DOHH2 (cell line): ENCODE results near the gene MTCL1.

Experiments
- H3F3A ChIP-seq: fragments of 200-600 bp; sonication (generic), shearing (Covaris generic); 2 replicates; pipeline ENCODE4 v1.6.0; 2016; ENCODE audit warnings: antibody characterized with exemption, mild to moderate bottlenecking; ENCODE audit not compliant: control insufficient read depth, insufficient read depth
- H3K27ac ChIP-seq: fragments of 200-600 bp; sonication (generic); 2 replicates; pipeline ENCODE4 v1.5.1; 2014; ENCODE audit warnings: low read depth, mild to moderate bottlenecking, low read length, moderate library complexity
- H3K27me3 ChIP-seq: fragments of 200-600 bp; sonication (generic); 2 replicates; pipeline ENCODE4 v1.6.1; 2014; ENCODE audit warnings: mild to moderate bottlenecking, low read length, mixed read lengths; ENCODE audit not compliant: control insufficient read depth
- H3K36me3 ChIP-seq: fragments of 200-600 bp; sonication (generic); 2 replicates; pipeline ENCODE4 v1.6.1; 2014; ENCODE audit warnings: mild to moderate bottlenecking, low read length, moderate library complexity, mixed read lengths; ENCODE audit not compliant: control insufficient read depth
- H3K4me1 ChIP-seq: fragments of 200-600 bp; sonication (generic); 2 replicates; pipeline ENCODE4 v1.6.1; 2014; ENCODE audit warnings: mild to moderate bottlenecking, low read length, mixed read lengths; ENCODE audit not compliant: control insufficient read depth
- H3K4me2 ChIP-seq: fragments of 200-600 bp; sonication (generic); 2 replicates; pipeline ENCODE4 v1.6.0; 2014; ENCODE audit warnings: mild to moderate bottlenecking, low read length, moderate library complexity
- H3K4me3 ChIP-seq: fragments of 200-600 bp; sonication (generic); 2 replicates; pipeline ENCODE4 v1.5.1; 2014; ENCODE audit warnings: mild to moderate bottlenecking, low read length, mixed read lengths
- H3K79me2 ChIP-seq: fragments of 200-600 bp; sonication (generic); 2 replicates; pipeline ENCODE4 v1.6.1; 2014; ENCODE audit warnings: mild to moderate bottlenecking, low read length, mixed read lengths; ENCODE audit not compliant: control insufficient read depth
- H3K9me2 ChIP-seq: fragments of 200-600 bp; sonication (generic); replicated peaks from 2 replicates; pipeline ENCODE4 v1.6.1; 2014; ENCODE audit warnings: mild to moderate bottlenecking, low read length, mixed read lengths; ENCODE audit not compliant: control insufficient read depth
- H3K9me3 ChIP-seq: fragments of 200-600 bp; sonication (generic); 2 replicates; pipeline ENCODE4 v1.6.1; 2014; ENCODE audit warnings: antibody characterized with exemption, low read length, mixed read lengths; ENCODE audit not compliant: control insufficient read depth, insufficient read depth
- H4K20me1 ChIP-seq: fragments of 200-600 bp; sonication (generic); 2 replicates; pipeline ENCODE4 v1.6.0; 2014; ENCODE audit warnings: low read depth, mild to moderate bottlenecking, antibody characterized with exemption, low read length, moderate library complexity; ENCODE audit not compliant: control insufficient read depth, insufficient read depth
- CTCF ChIP-seq: fragments of 200-600 bp; sonication (generic); IDR thresholded peaks from one replicate; pipeline ENCODE4 v1.5.1; 2014; ENCODE audit warnings: antibody characterized with exemption, mild to moderate bottlenecking, low read depth, low read length; ENCODE audit not compliant: poor library complexity, severe bottlenecking
- EZH2phosphoT487 ChIP-seq: fragments of 200-600 bp; sonication (generic); IDR thresholded peaks from 2 replicates; pipeline ENCODE4 v1.6.1; 2017; ENCODE audit warnings: borderline replicate concordance, mild to moderate bottlenecking, antibody characterized with exemption, low read length, moderate library complexity, mixed read lengths

MTCL1 gene

GRCh38 chr18:8689517-8689916, 15.8 kb upstream of the MTCL1 start:
- Histone ChIP-seq H3K27me3 (no peaks in the 10 kb centered on the region), H3K9me2 (no peaks in the 10 kb centered on the region), H3K4me3 (no peak overlapping the region), H3K4me2 (no peak overlapping the region), H4K20me1 (no peaks in the 10 kb centered on the region), H3K9me3 (no peaks in the 10 kb centered on the region), H3K4me1 (no peaks in the 10 kb centered on the region), H3K27ac (no peak overlapping the region), H3F3A (no peaks in the 10 kb centered on the region), H3K79me2 (no peaks in the 10 kb centered on the region), H3K36me3 (no peaks in the 10 kb centered on the region)
- no peak for TF ChIP-seq EZH2phosphoT487

DNA sequence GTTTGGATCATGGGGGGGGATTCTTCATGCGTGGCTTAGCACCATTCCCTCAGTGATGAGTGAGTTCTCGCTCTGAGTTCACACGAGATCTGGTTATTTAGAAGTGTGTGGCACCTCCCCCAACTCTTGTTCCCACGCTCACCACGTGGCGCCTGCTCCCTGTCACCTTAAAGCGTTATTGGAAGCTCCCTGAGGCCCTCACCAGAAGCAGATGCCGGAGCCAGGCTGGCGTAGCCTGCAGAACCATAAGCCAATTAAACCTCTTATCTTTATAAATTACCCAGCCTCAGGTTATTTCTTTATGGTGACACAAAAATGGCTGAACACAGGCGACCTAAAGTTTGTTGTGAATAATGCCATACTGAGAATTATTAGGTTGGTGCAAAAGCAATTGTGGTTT, 10.5 kb upstream of the MTCL1 start:
- H3K4me3 ChIP-seq, result no peak overlapping the region
- no peaks in the 10 kb centered on the region for H3F3A ChIP-seq
- no peaks in the 10 kb centered on the region for H3K9me2 ChIP-seq
- H3K9me3 ChIP-seq, result no peaks in the 10 kb centered on the region
- H3K79me2 ChIP-seq, result no peaks in the 10 kb centered on the region
- H3K36me3 ChIP-seq, result no peaks in the 10 kb centered on the region
- no peaks in the 10 kb centered on the region for H4K20me1 ChIP-seq
- H3K27ac ChIP-seq, result no peak overlapping the region
- H3K27me3 ChIP-seq, result no peaks in the 10 kb centered on the region
- H3K4me1 ChIP-seq, result peaks cover 12% of the 10 kb centered on the region
- TF ChIP-seq EZH2phosphoT487, result no peak
- no peak for TF ChIP-seq CTCF
- H3K4me2 ChIP-seq, result no peak overlapping the region

DNA sequence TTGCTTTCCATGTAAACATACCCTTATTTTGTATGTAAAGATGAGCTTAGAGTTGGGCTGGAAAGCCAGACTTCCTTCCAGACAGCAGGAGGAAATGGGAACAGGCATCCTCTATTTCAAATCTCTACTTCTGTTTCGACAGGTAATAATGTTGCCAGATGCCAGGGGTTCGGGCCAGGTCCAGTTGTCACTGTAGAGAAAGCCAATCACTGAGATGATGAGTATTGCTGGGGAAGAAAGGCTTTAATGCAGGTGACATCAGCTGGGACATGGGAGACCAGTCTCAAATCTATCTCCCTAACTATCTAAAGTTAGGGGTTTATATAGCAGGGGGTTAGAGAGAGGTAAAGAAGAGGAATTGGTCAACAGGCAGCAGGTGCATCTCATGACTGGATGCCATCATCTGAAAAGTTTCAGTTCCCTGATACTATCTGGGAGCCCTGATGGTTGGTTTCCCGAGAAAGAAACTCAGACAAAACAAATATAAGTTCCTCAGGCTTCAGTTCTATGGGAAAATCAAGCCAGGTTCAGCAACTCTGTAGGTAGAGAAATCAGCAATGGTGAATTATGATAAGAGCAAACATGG, 9.3 kb upstream of the MTCL1 start:
- peaks cover 12% of the 10 kb centered on the region for H3K4me1 ChIP-seq
- H3K4me2 ChIP-seq, result peak overlapping the region; percentile 12
- no peaks in the 10 kb centered on the region for H3K9me2 ChIP-seq
- no peaks in the 10 kb centered on the region for H3F3A ChIP-seq
- no peaks in the 10 kb centered on the region for H3K79me2 ChIP-seq
- H3K36me3 ChIP-seq, result no peaks in the 10 kb centered on the region
- no peak overlapping the region for H3K4me3 ChIP-seq
- no peaks in the 10 kb centered on the region for H3K27me3 ChIP-seq
- no peaks in the 10 kb centered on the region for H3K9me3 ChIP-seq
- H3K27ac ChIP-seq, result no peak overlapping the region
- no peaks in the 10 kb centered on the region for H4K20me1 ChIP-seq
- TF ChIP-seq CTCF (no peak), EZH2phosphoT487 (no peak)

DNA sequence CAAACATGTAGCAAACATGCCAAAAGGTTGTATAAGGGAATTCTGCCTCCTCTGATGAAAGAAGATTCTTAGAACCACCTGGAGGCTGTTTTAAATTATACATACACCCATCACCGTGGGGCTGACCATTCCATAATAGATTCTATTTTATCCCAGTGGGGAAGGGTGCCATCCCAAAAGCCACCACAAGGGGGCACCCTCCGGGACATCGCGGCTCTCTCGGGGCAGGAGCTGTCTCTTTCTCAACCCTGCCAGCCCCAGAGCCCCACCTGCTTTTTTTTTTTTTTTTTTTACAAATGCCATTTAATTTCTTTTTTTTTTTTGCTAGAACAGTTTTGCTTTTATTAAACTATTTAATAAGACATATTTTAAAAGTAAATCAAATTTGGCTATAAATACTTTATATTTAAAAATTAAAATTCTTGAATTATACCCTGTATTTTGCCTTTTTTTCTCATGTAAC, 8.6 kb upstream of the MTCL1 start:
- no peak overlapping the region for H3K4me3 ChIP-seq
- no peaks in the 10 kb centered on the region for H4K20me1 ChIP-seq
- no peak overlapping the region for H3K27ac ChIP-seq
- no peaks in the 10 kb centered on the region for H3F3A ChIP-seq
- 0 out of 2 replicates have a peak, but pooled peaks cover 3% of the 10 kb centered on the region for H3K27me3 ChIP-seq
- no peaks in the 10 kb centered on the region for H3K9me2 ChIP-seq
- peak overlapping the region; percentile 12 for H3K4me2 ChIP-seq
- no peak for TF ChIP-seq EZH2phosphoT487
- peak; percentile 93 for TF ChIP-seq CTCF
- H3K36me3 ChIP-seq, result no peaks in the 10 kb centered on the region
- peaks cover 12% of the 10 kb centered on the region for H3K4me1 ChIP-seq
- H3K9me3 ChIP-seq, result no peaks in the 10 kb centered on the region
- H3K79me2 ChIP-seq, result no peaks in the 10 kb centered on the region
